Activated T-helper 2 cell treated with anti-CD3 and anti-CD28 coated beads, Interferon-gamma antibody, Interleukin-2, Interleukin-4, amounts not matched to agents 10 μg/mL and 5 μg/mL and 100 μg/mL, durations not matched to agents 14 hours and 24 hours and 36 hours (primary cell): ENCODE measurements around the gene HMSD. TPM values are rescaled to one million over a fixed set of nuclear protein-coding genes. Genes with fewer than 3 reads are reported as not detected.

Experiments
- total RNA-seq: library from RNA; stranded (reverse); gene quantifications from 2 replicates; pipeline ENCODE4 v1.2.3, GENCODE V29; 2022

HMSD gene
- total RNA-seq, 1 donor from 2014 or later = 14.9 TPM

Other genes starting within 250 kb of the HMSD start
- gene SERPINB11, start 246.3 kb upstream of the HMSD start, total RNA-seq = not detected in 2 replicates
- gene SERPINB7, start 173.9 kb upstream of the HMSD start, total RNA-seq = not detected in 2 replicates
- gene SERPINB2, start 61.6 kb upstream of the HMSD start, total RNA-seq = not detected in 2 replicates
- gene SERPINB10, start 41.3 kb upstream of the HMSD start, total RNA-seq = not detected in 2 replicates
- 19.0 and 21.0 TPM in 2 replicates for gene SERPINB8, start 20.8 kb downstream of the HMSD start, total RNA-seq
- gene LINC00305, start 199.8 kb downstream of the HMSD start, total RNA-seq = not detected in 2 replicates